SK-N-SH (cell line): ENCODE measurements around the gene RSAD2. TPM values are rescaled to one million over a fixed set of nuclear protein-coding genes. Genes with fewer than 3 reads are reported as not detected.

Experiments used
- CTCF ChIA-PET: fragments of 300-600, 350-600 bp; formaldehyde crosslinking; extraction: SDS; loops from one replicate; lab custom pipeline; 2021; lab: Yijun Ruan, JAX
- POLR2A ChIA-PET: fragments of 350-600 bp; sonication (Branson Sonifier 250); formaldehyde crosslinking; extraction: SDS; loops from one replicate; lab custom pipeline; 2020; ENCODE audit warnings: antibody characterized with exemption, inconsistent platforms; lab: Yijun Ruan, JAX
- DNase-seq: peaks from one replicate; pipeline ENCODE4 v3.0.0; 2012
- H2AFZ ChIP-seq: fragments of 200-600 bp; sonication (generic); 2 replicates; pipeline ENCODE4 v1.8.1; 2016; ENCODE audit warnings: antibody characterized with exemption, mild to moderate bottlenecking, low read depth
- H3F3A ChIP-seq: fragments of 200-600 bp; sonication (generic); replicated peaks from 2 replicates; pipeline ENCODE3; 2016; ENCODE audit warnings: antibody characterized with exemption, mild to moderate bottlenecking; ENCODE audit not compliant: insufficient read depth
- H3K27ac ChIP-seq, 2 experiments: fragments of 200-500 bp in 1 of 2; fragments of 200-600 bp in 1 of 2; sonication (Bioruptor generic) in 1 of 2; sonication (generic), shearing (Covaris generic) in 1 of 2; 2 replicates each; pipeline versions ENCODE4 v1.5.1 to v1.6.1; 2014 to 2016; ENCODE audit warnings: low read depth in 2 of 2, inconsistent platforms in 1 of 2, low read length in 1 of 2, mild to moderate bottlenecking in 1 of 2, mixed read lengths in 1 of 2
- H3K27me3 ChIP-seq: fragments of 200-600 bp; sonication (generic), shearing (Covaris generic); 2 replicates; pipeline ENCODE4 v1.6.1; 2016; ENCODE audit warnings: mixed run types; ENCODE audit not compliant: insufficient read depth
- H3K36me3 ChIP-seq, 2 experiments: fragments of 200-500 bp in 1 of 2; fragments of 200-600 bp in 1 of 2; sonication (Bioruptor generic) in 1 of 2; sonication (generic) in 1 of 2; replicated peaks in 1 of 2; 2 replicates each; pipeline versions ENCODE3 to v1.5.1; 2014 to 2016; ENCODE audit warnings: low read length in 1 of 2, mild to moderate bottlenecking in 1 of 2; ENCODE audit not compliant: insufficient read depth in 2 of 2, control insufficient read depth in 1 of 2
- H3K4me1 ChIP-seq, 2 experiments: fragments of 200-500 bp in 1 of 2; fragments of 200-600 bp in 1 of 2; sonication (Bioruptor generic) in 1 of 2; sonication (generic), shearing (Covaris generic) in 1 of 2; 2 replicates each; pipeline versions ENCODE4 v1.5.1 to v1.6.1; 2014 to 2016; ENCODE audit warnings: low read depth in 1 of 2, low read length in 1 of 2, mixed run types in 1 of 2; ENCODE audit not compliant: insufficient read depth in 2 of 2, control insufficient read depth in 1 of 2
- H3K4me2 ChIP-seq: fragments of 200-600 bp; sonication (generic), shearing (Covaris generic); 2 replicates; pipeline ENCODE4 v1.6.1; 2017; ENCODE audit warnings: mixed run types
- H3K4me3 ChIP-seq, 2 experiments: fragments of 200-500 bp in 1 of 2; fragments of 200-600 bp in 1 of 2; sonication (Bioruptor generic) in 1 of 2; sonication (generic), shearing (Covaris generic) in 1 of 2; 2 replicates each; pipeline versions ENCODE4 v1.5.1 to v1.8.1; 2014 to 2016; ENCODE audit warnings: low read depth in 2 of 2, inconsistent platforms in 1 of 2, low read length in 1 of 2, mild to moderate bottlenecking in 1 of 2, mixed read lengths in 1 of 2, moderate library complexity in 1 of 2
- H3K79me2 ChIP-seq: fragments of 200-600 bp; sonication (generic); 2 replicates; pipeline ENCODE4 v1.8.1; 2017; ENCODE audit warnings: mild to moderate bottlenecking; ENCODE audit not compliant: insufficient read depth
- H3K9ac ChIP-seq: fragments of 200-600 bp; sonication (generic); 2 replicates; pipeline ENCODE4 v1.6.1; 2017; ENCODE audit warnings: mixed run types
- H3K9me2 ChIP-seq: fragments of 200-600 bp; sonication (generic); 2 replicates; pipeline ENCODE4 v1.6.1; 2017; ENCODE audit warnings: mixed run types
- H3K9me3 ChIP-seq: fragments of 200-600 bp; sonication (generic); 2 replicates; pipeline ENCODE4 v1.6.1; 2017; ENCODE audit warnings: mixed run types, mild to moderate bottlenecking, moderate library complexity
- H4K20me1 ChIP-seq: fragments of 200-600 bp; sonication (generic); 2 replicates; pipeline ENCODE4 v1.6.1; 2017; ENCODE audit warnings: mild to moderate bottlenecking, mixed run types; ENCODE audit not compliant: insufficient read depth
- CHD2 ChIP-seq: fragments of 150-350 bp; IDR thresholded peaks from 2 replicates; pipeline ENCODE4 v1.6.1; 2018; ENCODE audit warnings: low read length; ENCODE audit not compliant: partially characterized antibody
- CTCF ChIP-seq: fragments of 200-600 bp; sonication (generic); IDR thresholded peaks from 2 replicates; pipeline ENCODE4 v1.6.1; 2017; ENCODE audit warnings: antibody characterized with exemption, mild to moderate bottlenecking, moderate library complexity
- EP300 ChIP-seq, 2 experiments: IDR thresholded peaks; 2 replicates each; pipeline versions ENCODE4 v1.4.0 to v1.6.1; 2012; ENCODE audit warnings: borderline replicate concordance in 1 of 2, low read depth in 1 of 2, low read length in 1 of 2
- IRF3 ChIP-seq: fragments of 150-350 bp; IDR thresholded peaks from 2 replicates; pipeline ENCODE4 v1.6.1; 2016; ENCODE audit warnings: mild to moderate bottlenecking, low read depth, low read length
- MAX ChIP-seq: IDR thresholded peaks from 2 replicates; pipeline ENCODE4 v1.4.0; 2012; ENCODE audit warnings: low read depth
- MEF2A ChIP-seq: IDR thresholded peaks from 2 replicates; pipeline ENCODE4 v1.4.0; 2012; ENCODE audit warnings: low read depth, borderline replicate concordance
- NFIC ChIP-seq: IDR thresholded peaks from 2 replicates; pipeline ENCODE4 v1.4.0; 2012; ENCODE audit warnings: borderline replicate concordance
- PBX3 ChIP-seq: IDR thresholded peaks from 2 replicates; pipeline ENCODE4; 2012
- POLR2AphosphoS5 ChIP-seq: IDR thresholded peaks from 2 replicates; pipeline ENCODE4 v1.6.1; 2012; ENCODE audit warnings: low read depth, low read length
- RAD21 ChIP-seq: IDR thresholded peaks from 2 replicates; pipeline ENCODE4 v1.6.1; 2012; ENCODE audit warnings: mild to moderate bottlenecking, low read length
- RCOR1 ChIP-seq: fragments of 150-350 bp; IDR thresholded peaks from 2 replicates; pipeline ENCODE4 v1.6.1; 2017; ENCODE audit warnings: antibody characterized with exemption, low read length
- RFX5 ChIP-seq: IDR thresholded peaks from 2 replicates; pipeline ENCODE4 v1.6.1; 2012; ENCODE audit warnings: mild to moderate bottlenecking, improper control_type of control experiment, low read length
- TCF12 ChIP-seq: IDR thresholded peaks from 2 replicates; pipeline ENCODE4 v1.4.0; 2012
- USF1 ChIP-seq: IDR thresholded peaks from 2 replicates; pipeline ENCODE4 v1.4.0; 2012; ENCODE audit warnings: low read depth, borderline replicate concordance
- YY1 ChIP-seq: IDR thresholded peaks from 2 replicates; pipeline ENCODE4 v1.4.0; 2012; ENCODE audit warnings: low read depth, mild to moderate bottlenecking
- ZBTB33 ChIP-seq: IDR thresholded peaks from 2 replicates; pipeline ENCODE4 v1.4.0; 2012; ENCODE audit warnings: low read depth, borderline replicate concordance
- WGBS: methylation state at CpG from one replicate; pipeline ENCODE4 v1.1.6; 2017; ENCODE audit warnings: low lambda C conversion rate; 5-methylcytosine and 5-hydroxymethylcytosine counted together
- polyA plus RNA-seq, 3 experiments: library from polyadenylated mRNA; depleted of rRNA; stranded (reverse); fragments of >200 nt; gene quantifications; 2 replicates each; pipeline ENCODE4 v1.2.3, GENCODE V29; 2012

The RSAD2 gene
- polyA plus RNA-seq, 1 of the 3 experiments (the other 2 are of a cell fraction) = 0.35 TPM

- no peak overlapping the region for H3K4me2 ChIP-seq
- H3K27me3 ChIP-seq = no peaks in the 10 kb centered on the region
- H3K36me3 ChIP-seq = no peaks in the 10 kb centered on the region
- no peak overlapping the region for H2AFZ ChIP-seq
- no peaks in the 10 kb centered on the region for H3K9me3 ChIP-seq
- peaks cover 66% of the 10 kb centered on the region for H3K79me2 ChIP-seq
- H3K4me3 ChIP-seq = no peak overlapping the region
- no peaks in the 10 kb centered on the region for H3K9me2 ChIP-seq
- peaks cover 0 to 26% of the 10 kb centered on the region in 2 experiments; a peak in 2 of 4 replicates for H3K4me1 ChIP-seq
- WGBS = 94% methylated on average over 3 of the region's 3 CpGs
- DNase-seq = no peak
- TF ChIP-seq TCF12 (no peak), RAD21 (no peak), IRF3 (no peak), YY1 (no peak), CTCF (no peak), RCOR1 (no peak), USF1 (no peak), RFX5 (no peak), MAX (no peak), ZBTB33 (no peak), NFIC (no peak), CHD2 (no peak), PBX3 (no peak), MEF2A (no peak), EP300 (IDR thresholded peaks at IDR 0.05; ENCODE audit: borderline replicate concordance in 1 of 2, low read depth in 1 of 2, low read length in 1 of 2) (no peak), POLR2AphosphoS5 (no peak)
- TF ChIP-seq, all 33 proteins: peak for 0
- CTCF ChIA-PET = interaction anchor here (0.6 to 25.9 kb wide), 3 partner anchors 17 to 82 kb away, joined by 3 to 437 read pairs (median 4); no protein-coding TSS in a partner anchor
- Histone ChIP-seq H3K9ac (no peak overlapping the region), H3K27ac (no peak overlapping the region), H4K20me1 (peaks cover 13% of the 10 kb centered on the region; the same call in 1 of the 2 replicates), H3F3A (no peaks in the 10 kb centered on the region)
- POLR2A ChIA-PET = no interaction called here
These were observed 56.3 kb downstream of the RSAD2 start for GRCh38 chr2:6933911-6934310.
